SU-DHL-6 (cell line): Measurements from ENCODE around the gene RNF217.

Source experiments
- EZH2phosphoT487 ChIP-seq: fragments of 200-600 bp; sonication (generic), shearing (Covaris generic); conservative IDR thresholded peaks from 2 replicates; pipeline ENCODE4 v1.6.1; 2018; ENCODE audit warnings: mild to moderate bottlenecking, antibody characterized with exemption, low read length, moderate library complexity, mixed read lengths
- TF ChIP-seq, protein P1 (sequence below): fragments of 200-600 bp; sonication (generic); IDR thresholded peaks from one replicate; pipeline ENCODE4 v1.5.1; 2017; ENCODE audit warnings: antibody characterized with exemption, mild to moderate bottlenecking, low read length, moderate library complexity; ENCODE audit not compliant: insufficient read depth, poor library complexity, severe bottlenecking

DNA sequence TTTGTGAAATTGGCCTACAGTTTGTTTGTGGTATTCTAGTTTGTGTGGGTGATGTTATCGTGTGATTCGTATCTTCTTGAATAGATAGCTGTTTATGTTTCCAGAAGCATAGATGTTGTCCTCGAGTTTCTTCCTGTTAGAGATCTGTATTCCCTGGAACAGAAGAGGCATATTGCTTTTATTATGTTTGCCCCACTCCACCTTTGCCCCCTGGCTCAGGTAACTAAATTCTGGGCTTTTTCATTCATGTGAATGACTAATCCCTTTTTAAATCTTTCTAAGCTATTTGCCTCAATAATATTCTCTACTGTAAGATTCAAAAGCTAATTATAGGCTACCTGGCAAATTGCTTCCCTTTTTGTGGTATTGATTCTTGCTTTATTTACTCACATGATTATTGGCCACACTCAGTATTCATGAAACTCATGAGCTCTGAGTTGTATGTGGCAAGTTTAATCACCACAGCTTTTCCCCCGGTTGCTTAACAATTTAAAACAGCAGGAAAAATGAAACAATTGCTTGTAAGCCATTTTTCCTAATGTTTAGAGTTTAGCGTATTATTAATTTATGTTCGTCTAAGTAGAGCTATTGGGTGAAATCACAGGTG is 12.6 kb downstream of the RNF217 start:
- TF ChIP-seq, protein P1, sequence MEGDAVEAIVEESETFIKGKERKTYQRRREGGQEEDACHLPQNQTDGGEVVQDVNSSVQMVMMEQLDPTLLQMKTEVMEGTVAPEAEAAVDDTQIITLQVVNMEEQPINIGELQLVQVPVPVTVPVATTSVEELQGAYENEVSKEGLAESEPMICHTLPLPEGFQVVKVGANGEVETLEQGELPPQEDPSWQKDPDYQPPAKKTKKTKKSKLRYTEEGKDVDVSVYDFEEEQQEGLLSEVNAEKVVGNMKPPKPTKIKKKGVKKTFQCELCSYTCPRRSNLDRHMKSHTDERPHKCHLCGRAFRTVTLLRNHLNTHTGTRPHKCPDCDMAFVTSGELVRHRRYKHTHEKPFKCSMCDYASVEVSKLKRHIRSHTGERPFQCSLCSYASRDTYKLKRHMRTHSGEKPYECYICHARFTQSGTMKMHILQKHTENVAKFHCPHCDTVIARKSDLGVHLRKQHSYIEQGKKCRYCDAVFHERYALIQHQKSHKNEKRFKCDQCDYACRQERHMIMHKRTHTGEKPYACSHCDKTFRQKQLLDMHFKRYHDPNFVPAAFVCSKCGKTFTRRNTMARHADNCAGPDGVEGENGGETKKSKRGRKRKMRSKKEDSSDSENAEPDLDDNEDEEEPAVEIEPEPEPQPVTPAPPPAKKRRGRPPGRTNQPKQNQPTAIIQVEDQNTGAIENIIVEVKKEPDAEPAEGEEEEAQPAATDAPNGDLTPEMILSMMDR = no peak
- no peak for TF ChIP-seq EZH2phosphoT487
